H9 (cell line): ENCODE data around the gene ZNF177. TPM values are rescaled to one million over a fixed set of nuclear protein-coding genes. Genes with fewer than 3 reads are reported as not detected.

Experiments
- DNase-seq: peaks from one replicate; pipeline ENCODE4 v3.0.0-alpha.2; 2017
- H2AFZ ChIP-seq: one replicate; pipeline ENCODE4 v1.6.1; 2013; ENCODE audit warnings: mild to moderate bottlenecking, low read length, control low read depth, moderate library complexity
- H2AK5ac ChIP-seq: 2 replicates; pipeline ENCODE4 v1.6.1; 2013; ENCODE audit warnings: low read length, control low read depth, mixed read lengths; ENCODE audit not compliant: insufficient read length
- H2BK120ac ChIP-seq: one replicate; pipeline ENCODE4 v1.6.1; 2013; ENCODE audit warnings: low read depth, mild to moderate bottlenecking, low read length, control low read depth, inconsistent platforms; ENCODE audit not compliant: poor library complexity, severe bottlenecking
- H2BK12ac ChIP-seq: 2 replicates; pipeline ENCODE4 v1.6.1; 2013; ENCODE audit warnings: low read length, control low read depth, mixed read lengths, low read depth; ENCODE audit not compliant: insufficient read length
- H2BK15ac ChIP-seq: 2 replicates; pipeline ENCODE4 v1.6.1; 2013; ENCODE audit warnings: low read depth, low read length, control low read depth
- H2BK20ac ChIP-seq: one replicate; pipeline ENCODE4 v1.6.1; 2013; ENCODE audit warnings: low read depth, mild to moderate bottlenecking, low read length, control low read depth, inconsistent platforms; ENCODE audit not compliant: poor library complexity, severe bottlenecking
- H2BK5ac ChIP-seq: 2 replicates; pipeline ENCODE4 v1.6.1; 2013; ENCODE audit warnings: low read length, control low read depth, mixed read lengths; ENCODE audit not compliant: insufficient read length
- H3K14ac ChIP-seq: 2 replicates; pipeline ENCODE4 v1.6.1; 2013; ENCODE audit warnings: low read length, control low read depth; ENCODE audit not compliant: insufficient read depth
- H3K18ac ChIP-seq: 2 replicates; pipeline ENCODE4 v1.6.1; 2013; ENCODE audit warnings: low read depth, mild to moderate bottlenecking, mixed read lengths, low read length, control low read depth; ENCODE audit not compliant: insufficient read length
- H3K23ac ChIP-seq: 2 replicates; pipeline ENCODE4 v1.6.1; 2013; ENCODE audit warnings: low read length, control low read depth, mixed read lengths, low read depth; ENCODE audit not compliant: insufficient read length
- H3K23me2 ChIP-seq: 2 replicates; pipeline ENCODE4 v1.6.1; 2013; ENCODE audit warnings: low read depth, mild to moderate bottlenecking, mixed read lengths, low read length, control low read depth; ENCODE audit not compliant: insufficient read length, poor library complexity, severe bottlenecking
- H3K27ac ChIP-seq: 2 replicates; pipeline ENCODE4 v1.5.1; 2013; ENCODE audit warnings: low read length, control low read depth, mixed read lengths, low read depth; ENCODE audit not compliant: insufficient read length
- H3K27me3 ChIP-seq: 2 replicates; pipeline ENCODE4 v1.6.1; 2013; ENCODE audit warnings: low read length, control low read depth, inconsistent platforms; ENCODE audit not compliant: insufficient read depth
- H3K4ac ChIP-seq: 2 replicates; pipeline ENCODE4 v1.6.1; 2013; ENCODE audit warnings: low read depth, mild to moderate bottlenecking, control low read depth, inconsistent platforms, low read length, moderate library complexity
- H3K4me1 ChIP-seq: 2 replicates; pipeline ENCODE4 v1.6.1; 2013; ENCODE audit warnings: low read length, control low read depth, inconsistent platforms; ENCODE audit not compliant: insufficient read depth
- H3K4me2 ChIP-seq: 2 replicates; pipeline ENCODE4 v1.6.1; 2013; ENCODE audit warnings: low read length, control low read depth, mixed read lengths; ENCODE audit not compliant: insufficient read length, insufficient read depth
- H3K56ac ChIP-seq: 2 replicates; pipeline ENCODE4 v1.6.1; 2013; ENCODE audit warnings: low read depth, mild to moderate bottlenecking, mixed read lengths, low read length, control low read depth; ENCODE audit not compliant: insufficient read length
- H3K79me1 ChIP-seq: 2 replicates; pipeline ENCODE4 v1.6.1; 2013; ENCODE audit warnings: low read depth, mild to moderate bottlenecking, moderate library complexity, low read length, control low read depth, inconsistent platforms; ENCODE audit not compliant: insufficient read depth, poor library complexity, severe bottlenecking
- H3K79me2 ChIP-seq: 2 replicates; pipeline ENCODE4 v1.6.1; 2013; ENCODE audit warnings: low read length, control low read depth, inconsistent platforms; ENCODE audit not compliant: insufficient read depth
- H3K9ac ChIP-seq: 2 replicates; pipeline ENCODE4 v1.6.1; 2013; ENCODE audit warnings: low read length, control low read depth, mixed read lengths; ENCODE audit not compliant: insufficient read length; ENCODE audit errors: extremely low read depth
- H3K9me3 ChIP-seq: one replicate; pipeline ENCODE4 v1.6.1; 2013; ENCODE audit warnings: low read depth, low read length, inconsistent platforms; ENCODE audit not compliant: control insufficient read depth
- H3T11ph ChIP-seq: one replicate; pipeline ENCODE4 v1.6.1; 2013; ENCODE audit warnings: mild to moderate bottlenecking, low read length, control low read depth, inconsistent platforms
- H4K20me1 ChIP-seq: one replicate; pipeline ENCODE4 v1.6.1; 2013; ENCODE audit not compliant: control insufficient read depth, insufficient read length, insufficient read depth
- H4K5ac ChIP-seq: 2 replicates; pipeline ENCODE4 v1.6.1; 2013; ENCODE audit warnings: low read depth, mild to moderate bottlenecking, mixed read lengths, low read length, control low read depth; ENCODE audit not compliant: insufficient read length
- H4K8ac ChIP-seq: replicated peaks from 2 replicates; pipeline ENCODE4 v1.6.1; 2013; ENCODE audit warnings: low read length, control low read depth, mixed read lengths, low read depth; ENCODE audit not compliant: insufficient read length
- H4K91ac ChIP-seq: 2 replicates; pipeline ENCODE4 v1.6.1; 2013; ENCODE audit warnings: low read depth, mild to moderate bottlenecking, moderate library complexity, mixed read lengths, low read length, control low read depth; ENCODE audit not compliant: insufficient read length
- H3K27ac Mint-ChIP-seq, 3 experiments: 2 replicates in 2 of 3; 3 replicates in 1 of 3; pipeline ENCODE4 v1.8.0; 2020 to 2021; ENCODE audit warnings: mixed read lengths in 3 of 3, mild to moderate bottlenecking in 1 of 3, moderate library complexity in 1 of 3
- H3K27me3 Mint-ChIP-seq: 2 replicates; pipeline ENCODE4 v1.8.0; 2021; ENCODE audit warnings: low read depth, mild to moderate bottlenecking, moderate library complexity, mixed read lengths
- H3K36me3 Mint-ChIP-seq, 3 experiments: 2 replicates in 2 of 3; 3 replicates in 1 of 3; pipeline ENCODE4 v1.8.0; 2020 to 2021; ENCODE audit warnings: low read depth in 3 of 3, mixed read lengths in 3 of 3; ENCODE audit not compliant: insufficient read depth in 1 of 3
- H3K4me1 Mint-ChIP-seq, 2 experiments: 2 replicates each; pipeline ENCODE4 v1.8.0; 2020; ENCODE audit warnings: mixed read lengths in 2 of 2
- H3K4me3 Mint-ChIP-seq, 2 experiments: 2 replicates in 1 of 2; 3 replicates in 1 of 2; pipeline ENCODE4 v1.8.0; 2020 to 2021; ENCODE audit warnings: mild to moderate bottlenecking in 2 of 2, mixed read lengths in 2 of 2, moderate library complexity in 1 of 2
- H3K9me3 Mint-ChIP-seq, 2 experiments: 2 replicates in 1 of 2; 3 replicates in 1 of 2; pipeline ENCODE4 v1.8.0; 2020; ENCODE audit warnings: mild to moderate bottlenecking in 2 of 2, mixed read lengths in 2 of 2, moderate library complexity in 1 of 2
- CTCF ChIP-seq: fragments of 200-600 bp; sonication (generic); conservative IDR thresholded peaks from 3 replicates; pipeline ENCODE4 v1.8.0; 2021; ENCODE audit warnings: antibody characterized with exemption, mild to moderate bottlenecking
- WGBS: extraction: QIAGEN DNeasy Blood & Tissue Kit; methylation state at CpG from one replicate; pipeline ENCODE4 v1.1.7; 2013; ENCODE audit warnings: missing lambda C conversion rate, low lambda C conversion rate, mixed read lengths; ENCODE audit not compliant: insufficient read length; ENCODE audit errors: extremely low coverage; 5-methylcytosine and 5-hydroxymethylcytosine counted together
- total RNA-seq: library from RNA; stranded (reverse); gene quantifications from 2 replicates; pipeline ENCODE4 v1.2.1, GENCODE V29; 2021

Gene ZNF177
- total RNA-seq, 1 experiment from 2014 or later, result 5.7 TPM

GRCh38 chr19:9406798-9407352 lies 44.1 kb downstream of the ZNF177 start:
- Histone ChIP-seq H3K27ac (no peak overlapping the region), H3T11ph (no peak overlapping the region), H2BK15ac (no peak overlapping the region), H3K18ac (no peak overlapping the region), H3K4ac (no peak overlapping the region), H3K9me3 (peaks cover 63% of the 10 kb centered on the region), H3K4me1 (no peaks in the 10 kb centered on the region), H3K79me1 (no peaks in the 10 kb centered on the region), H4K20me1 (no peaks in the 10 kb centered on the region), H4K91ac (no peak overlapping the region), H4K5ac (no peak overlapping the region), H2BK5ac (no peak overlapping the region), H3K9ac (no peak overlapping the region), H2BK20ac (no peak overlapping the region), H3K79me2 (no peaks in the 10 kb centered on the region), H3K56ac (no peak overlapping the region), H3K4me2 (no peak overlapping the region), H3K23me2 (no peaks in the 10 kb centered on the region), H3K14ac (no peak overlapping the region), H3K23ac (no peak overlapping the region), H2BK120ac (no peak overlapping the region), H4K8ac (no peak overlapping the region), H2AK5ac (no peak overlapping the region), H2BK12ac (no peak overlapping the region), H3K27me3 (no peaks in the 10 kb centered on the region), H2AFZ (no peak overlapping the region)
- Mint-ChIP-seq H3K4me3 (no peak overlapping the region), H3K36me3 (peaks cover 16 to 39% (median 22%) of the 10 kb centered on the region in 3 experiments), H3K27ac (no peak overlapping the region), H3K27me3 (peaks cover 5% of the 10 kb centered on the region), H3K4me1 (no peaks in the 10 kb centered on the region), H3K9me3 (peaks cover 84% of the 10 kb centered on the region in 2 experiments)
- no peak for TF ChIP-seq CTCF
- DNase-seq, result no peak
- WGBS, result no CpG with 5 or more reads among the region's 39 CpGs
